H9 (cell line): ENCODE data around the gene SIGLEC8. TPM values are rescaled to one million over a fixed set of nuclear protein-coding genes. Genes with fewer than 3 reads are reported as not detected.

Experiments
- DNase-seq: peaks from one replicate; pipeline ENCODE4 v3.0.0-alpha.2; 2017
- H2AFZ ChIP-seq: one replicate; pipeline ENCODE4 v1.6.1; 2013; ENCODE audit warnings: mild to moderate bottlenecking, low read length, control low read depth, moderate library complexity
- H2AK5ac ChIP-seq: 2 replicates; pipeline ENCODE4 v1.6.1; 2013; ENCODE audit warnings: low read length, control low read depth, mixed read lengths; ENCODE audit not compliant: insufficient read length
- H2BK120ac ChIP-seq: one replicate; pipeline ENCODE4 v1.6.1; 2013; ENCODE audit warnings: low read depth, mild to moderate bottlenecking, low read length, control low read depth, inconsistent platforms; ENCODE audit not compliant: poor library complexity, severe bottlenecking
- H2BK12ac ChIP-seq: 2 replicates; pipeline ENCODE4 v1.6.1; 2013; ENCODE audit warnings: low read length, control low read depth, mixed read lengths, low read depth; ENCODE audit not compliant: insufficient read length
- H2BK15ac ChIP-seq: 2 replicates; pipeline ENCODE4 v1.6.1; 2013; ENCODE audit warnings: low read depth, low read length, control low read depth
- H2BK20ac ChIP-seq: one replicate; pipeline ENCODE4 v1.6.1; 2013; ENCODE audit warnings: low read depth, mild to moderate bottlenecking, low read length, control low read depth, inconsistent platforms; ENCODE audit not compliant: poor library complexity, severe bottlenecking
- H2BK5ac ChIP-seq: 2 replicates; pipeline ENCODE4 v1.6.1; 2013; ENCODE audit warnings: low read length, control low read depth, mixed read lengths; ENCODE audit not compliant: insufficient read length
- H3K14ac ChIP-seq: 2 replicates; pipeline ENCODE4 v1.6.1; 2013; ENCODE audit warnings: low read length, control low read depth; ENCODE audit not compliant: insufficient read depth
- H3K18ac ChIP-seq: 2 replicates; pipeline ENCODE4 v1.6.1; 2013; ENCODE audit warnings: low read depth, mild to moderate bottlenecking, mixed read lengths, low read length, control low read depth; ENCODE audit not compliant: insufficient read length
- H3K23ac ChIP-seq: 2 replicates; pipeline ENCODE4 v1.6.1; 2013; ENCODE audit warnings: low read length, control low read depth, mixed read lengths, low read depth; ENCODE audit not compliant: insufficient read length
- H3K23me2 ChIP-seq: 2 replicates; pipeline ENCODE4 v1.6.1; 2013; ENCODE audit warnings: low read depth, mild to moderate bottlenecking, mixed read lengths, low read length, control low read depth; ENCODE audit not compliant: insufficient read length, poor library complexity, severe bottlenecking
- H3K27ac ChIP-seq: 2 replicates; pipeline ENCODE4 v1.5.1; 2013; ENCODE audit warnings: low read length, control low read depth, mixed read lengths, low read depth; ENCODE audit not compliant: insufficient read length
- H3K27me3 ChIP-seq: 2 replicates; pipeline ENCODE4 v1.6.1; 2013; ENCODE audit warnings: low read length, control low read depth, inconsistent platforms; ENCODE audit not compliant: insufficient read depth
- H3K4ac ChIP-seq: 2 replicates; pipeline ENCODE4 v1.6.1; 2013; ENCODE audit warnings: low read depth, mild to moderate bottlenecking, control low read depth, inconsistent platforms, low read length, moderate library complexity
- H3K4me1 ChIP-seq: 2 replicates; pipeline ENCODE4 v1.6.1; 2013; ENCODE audit warnings: low read length, control low read depth, inconsistent platforms; ENCODE audit not compliant: insufficient read depth
- H3K4me2 ChIP-seq: 2 replicates; pipeline ENCODE4 v1.6.1; 2013; ENCODE audit warnings: low read length, control low read depth, mixed read lengths; ENCODE audit not compliant: insufficient read length, insufficient read depth
- H3K56ac ChIP-seq: 2 replicates; pipeline ENCODE4 v1.6.1; 2013; ENCODE audit warnings: low read depth, mild to moderate bottlenecking, mixed read lengths, low read length, control low read depth; ENCODE audit not compliant: insufficient read length
- H3K79me1 ChIP-seq: 2 replicates; pipeline ENCODE4 v1.6.1; 2013; ENCODE audit warnings: low read depth, mild to moderate bottlenecking, moderate library complexity, low read length, control low read depth, inconsistent platforms; ENCODE audit not compliant: insufficient read depth, poor library complexity, severe bottlenecking
- H3K79me2 ChIP-seq: 2 replicates; pipeline ENCODE4 v1.6.1; 2013; ENCODE audit warnings: low read length, control low read depth, inconsistent platforms; ENCODE audit not compliant: insufficient read depth
- H3K9ac ChIP-seq: 2 replicates; pipeline ENCODE4 v1.6.1; 2013; ENCODE audit warnings: low read length, control low read depth, mixed read lengths; ENCODE audit not compliant: insufficient read length; ENCODE audit errors: extremely low read depth
- H3K9me3 ChIP-seq: one replicate; pipeline ENCODE4 v1.6.1; 2013; ENCODE audit warnings: low read depth, low read length, inconsistent platforms; ENCODE audit not compliant: control insufficient read depth
- H3T11ph ChIP-seq: one replicate; pipeline ENCODE4 v1.6.1; 2013; ENCODE audit warnings: mild to moderate bottlenecking, low read length, control low read depth, inconsistent platforms
- H4K20me1 ChIP-seq: one replicate; pipeline ENCODE4 v1.6.1; 2013; ENCODE audit not compliant: control insufficient read depth, insufficient read length, insufficient read depth
- H4K5ac ChIP-seq: 2 replicates; pipeline ENCODE4 v1.6.1; 2013; ENCODE audit warnings: low read depth, mild to moderate bottlenecking, mixed read lengths, low read length, control low read depth; ENCODE audit not compliant: insufficient read length
- H4K8ac ChIP-seq: replicated peaks from 2 replicates; pipeline ENCODE4 v1.6.1; 2013; ENCODE audit warnings: low read length, control low read depth, mixed read lengths, low read depth; ENCODE audit not compliant: insufficient read length
- H4K91ac ChIP-seq: 2 replicates; pipeline ENCODE4 v1.6.1; 2013; ENCODE audit warnings: low read depth, mild to moderate bottlenecking, moderate library complexity, mixed read lengths, low read length, control low read depth; ENCODE audit not compliant: insufficient read length
- H3K27ac Mint-ChIP-seq, 3 experiments: 2 replicates in 2 of 3; 3 replicates in 1 of 3; pipeline ENCODE4 v1.8.0; 2020 to 2021; ENCODE audit warnings: mixed read lengths in 3 of 3, mild to moderate bottlenecking in 1 of 3, moderate library complexity in 1 of 3
- H3K27me3 Mint-ChIP-seq: 2 replicates; pipeline ENCODE4 v1.8.0; 2021; ENCODE audit warnings: low read depth, mild to moderate bottlenecking, moderate library complexity, mixed read lengths
- H3K36me3 Mint-ChIP-seq, 3 experiments: 2 replicates in 2 of 3; 3 replicates in 1 of 3; pipeline ENCODE4 v1.8.0; 2020 to 2021; ENCODE audit warnings: low read depth in 3 of 3, mixed read lengths in 3 of 3; ENCODE audit not compliant: insufficient read depth in 1 of 3
- H3K4me1 Mint-ChIP-seq, 2 experiments: 2 replicates each; pipeline ENCODE4 v1.8.0; 2020; ENCODE audit warnings: mixed read lengths in 2 of 2
- H3K4me3 Mint-ChIP-seq, 2 experiments: 2 replicates in 1 of 2; 3 replicates in 1 of 2; pipeline ENCODE4 v1.8.0; 2020 to 2021; ENCODE audit warnings: mild to moderate bottlenecking in 2 of 2, mixed read lengths in 2 of 2, moderate library complexity in 1 of 2
- H3K9me3 Mint-ChIP-seq, 2 experiments: 2 replicates in 1 of 2; 3 replicates in 1 of 2; pipeline ENCODE4 v1.8.0; 2020; ENCODE audit warnings: mild to moderate bottlenecking in 2 of 2, mixed read lengths in 2 of 2, moderate library complexity in 1 of 2
- CTCF ChIP-seq: fragments of 200-600 bp; sonication (generic); conservative IDR thresholded peaks from 3 replicates; pipeline ENCODE4 v1.8.0; 2021; ENCODE audit warnings: antibody characterized with exemption, mild to moderate bottlenecking
- WGBS: extraction: QIAGEN DNeasy Blood & Tissue Kit; methylation state at CpG from one replicate; pipeline ENCODE4 v1.1.7; 2013; ENCODE audit warnings: missing lambda C conversion rate, low lambda C conversion rate, mixed read lengths; ENCODE audit not compliant: insufficient read length; ENCODE audit errors: extremely low coverage; 5-methylcytosine and 5-hydroxymethylcytosine counted together
- total RNA-seq: library from RNA; stranded (reverse); gene quantifications from 2 replicates; pipeline ENCODE4 v1.2.1, GENCODE V29; 2021

SIGLEC8 gene
- total RNA-seq, 1 experiment from 2014 or later: not detected

DNA sequence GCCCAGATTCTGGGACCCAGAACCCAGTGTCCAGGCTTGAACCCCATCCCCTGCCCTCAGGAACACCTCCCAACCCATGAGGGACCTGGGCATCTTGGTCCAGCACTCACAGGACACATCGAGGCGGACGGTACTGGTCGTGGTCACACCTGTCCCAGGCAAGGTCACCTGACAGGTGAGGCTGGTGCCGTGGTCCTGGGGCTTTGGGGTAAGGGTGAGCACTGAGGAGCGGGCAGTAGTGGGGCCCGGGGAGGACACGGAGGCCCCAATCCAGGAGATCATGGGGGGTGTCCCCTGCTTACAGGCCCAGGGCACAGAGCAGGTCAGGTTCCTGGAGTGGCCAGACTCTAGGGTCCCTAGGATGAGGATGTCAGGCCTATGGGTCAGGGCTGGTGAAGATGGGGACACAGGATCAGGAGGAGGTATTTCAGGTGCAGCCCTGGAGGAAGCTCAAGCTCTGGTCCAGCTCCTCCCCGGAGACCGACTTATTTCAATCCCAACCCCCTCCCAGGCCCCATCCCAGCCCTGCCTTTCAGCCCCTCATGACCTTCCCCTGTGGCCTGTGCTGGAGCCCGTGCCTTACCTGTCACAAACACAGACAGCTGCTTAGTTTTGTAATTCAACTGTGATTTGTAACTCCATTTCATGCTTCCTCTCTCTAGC, 772 bp downstream of the SIGLEC8 start:
- H2AK5ac ChIP-seq: no peak overlapping the region
- H2BK12ac ChIP-seq: no peak overlapping the region
- H3K18ac ChIP-seq: no peak overlapping the region
- Mint-ChIP-seq H3K27me3 (peaks cover 23% of the 10 kb centered on the region), H3K9me3 (peaks cover 0 to 93% of the 10 kb centered on the region in 2 experiments; a peak in 2 of 5 replicates), H3K27ac (0 out of 7 replicates have a peak overlapping the region, but pooled peaks of 1 of the 3 experiments have one; percentile 12), H3K36me3 (peaks cover 0 to 9% (median 0%) of the 10 kb centered on the region in 3 experiments; a peak in 1 of 7 replicates), H3K4me1 (peaks cover 0 to 4% of the 10 kb centered on the region in 2 experiments; a peak in 2 of 4 replicates), H3K4me3 (no peak overlapping the region)
- no peak overlapping the region for H2BK15ac ChIP-seq
- no peak for TF ChIP-seq CTCF
- no peak overlapping the region for H4K91ac ChIP-seq
- no peak overlapping the region for H3K27ac ChIP-seq
- H3K9ac ChIP-seq: no peak overlapping the region
- H3K23me2 ChIP-seq: no peaks in the 10 kb centered on the region
- no peaks in the 10 kb centered on the region for H4K20me1 ChIP-seq
- no peak overlapping the region for H3K4me2 ChIP-seq
- no peak overlapping the region for H3T11ph ChIP-seq
- no peak overlapping the region for H2BK5ac ChIP-seq
- H3K79me2 ChIP-seq: no peaks in the 10 kb centered on the region
- H3K4me1 ChIP-seq: no peaks in the 10 kb centered on the region
- no peak overlapping the region for H3K23ac ChIP-seq
- DNase-seq: no peak
- H3K14ac ChIP-seq: no peak overlapping the region
- no peak overlapping the region for H4K5ac ChIP-seq
- WGBS: no CpG with 5 or more reads among the region's 11 CpGs
- H4K8ac ChIP-seq: no peak overlapping the region
- no peak overlapping the region for H2BK20ac ChIP-seq
- no peak overlapping the region for H2AFZ ChIP-seq
- no peaks in the 10 kb centered on the region for H3K79me1 ChIP-seq
- H3K4ac ChIP-seq: no peak overlapping the region
- no peak overlapping the region for H3K56ac ChIP-seq
- H2BK120ac ChIP-seq: no peak overlapping the region
- no peaks in the 10 kb centered on the region for H3K27me3 ChIP-seq
- no peaks in the 10 kb centered on the region for H3K9me3 ChIP-seq
